Keratinocyte (primary cell): Measurements from ENCODE around the gene BABAM2. TPM values are rescaled to one million over a fixed set of nuclear protein-coding genes. Genes with fewer than 3 reads are reported as not detected.

ENCODE experiments used
- DNase-seq: peaks from one replicate; pipeline ENCODE4 v3.0.0-alpha.2; 2011; ENCODE audit warnings: low read depth, missing footprints, low spot score
- FAIRE-seq: peaks from 2 replicates; lab custom pipeline; 2011; peaks lifted over from hg19 to GRCh38; lab: Jason Lieb, UNC
- H2AFZ ChIP-seq: 2 replicates; pipeline ENCODE4 v1.6.0; 2012; ENCODE audit warnings: low read length, control low read depth, inconsistent platforms; ENCODE audit not compliant: control insufficient read depth
- H3K27ac ChIP-seq: 2 replicates; pipeline ENCODE4 v1.5.1; 2011; ENCODE audit warnings: low read length; ENCODE audit not compliant: control insufficient read depth, insufficient read depth
- H3K27me3 ChIP-seq: 3 replicates; pipeline ENCODE4 v1.6.0; 2011; ENCODE audit warnings: low read length; ENCODE audit not compliant: control insufficient read depth, insufficient read depth; ENCODE audit errors: extremely low read depth
- H3K36me3 ChIP-seq, 2 experiments: 2 replicates in 1 of 2; 3 replicates in 1 of 2; pipeline ENCODE4 v1.5.1; 2011; ENCODE audit warnings: low read length in 2 of 2, mild to moderate bottlenecking in 1 of 2; ENCODE audit not compliant: control insufficient read depth in 2 of 2, insufficient read depth in 2 of 2; ENCODE audit errors: extremely low read depth in 1 of 2
- H3K4me1 ChIP-seq: 3 replicates; pipeline ENCODE4 v1.5.1; 2011; ENCODE audit warnings: low read length; ENCODE audit not compliant: control insufficient read depth, insufficient read depth; ENCODE audit errors: extremely low read depth
- H3K4me2 ChIP-seq: 3 replicates; pipeline ENCODE4 v1.6.0; 2011; ENCODE audit warnings: low read depth, low read length; ENCODE audit not compliant: control insufficient read depth, insufficient read depth; ENCODE audit errors: extremely low read depth
- H3K4me3 ChIP-seq, 3 experiments: fragments of 200-600 bp in 1 of 3; sonication (generic) in 1 of 3; 2 replicates in 2 of 3; 3 replicates in 1 of 3; pipeline ENCODE4 v1.5.1; 2011 to 2016; ENCODE audit warnings: low read length in 3 of 3, mild to moderate bottlenecking in 3 of 3, control low read depth in 2 of 3, inconsistent platforms in 1 of 3, low read depth in 1 of 3, mixed read lengths in 1 of 3, mixed run types in 1 of 3, moderate library complexity in 1 of 3; ENCODE audit not compliant: control insufficient read depth in 2 of 3, insufficient read depth in 2 of 3; ENCODE audit errors: extremely low read depth in 1 of 3
- H3K79me2 ChIP-seq: 2 replicates; pipeline ENCODE4 v1.6.0; 2012; ENCODE audit warnings: low read length; ENCODE audit not compliant: control insufficient read depth, insufficient read depth
- H3K9ac ChIP-seq: 3 replicates; pipeline ENCODE4 v1.6.0; 2011; ENCODE audit warnings: low read length; ENCODE audit not compliant: control insufficient read depth, insufficient read depth; ENCODE audit errors: extremely low read depth
- H3K9me1 ChIP-seq: 3 replicates; pipeline ENCODE4 v1.6.0; 2011; ENCODE audit warnings: low read length; ENCODE audit not compliant: control insufficient read depth, insufficient read depth; ENCODE audit errors: extremely low read depth
- H3K9me3 ChIP-seq: 2 replicates; pipeline ENCODE4 v1.5.1; 2012; ENCODE audit warnings: low read depth, low read length; ENCODE audit not compliant: control insufficient read depth
- H4K20me1 ChIP-seq: 3 replicates; pipeline ENCODE4 v1.6.0; 2011; ENCODE audit warnings: low read length; ENCODE audit not compliant: control insufficient read depth, insufficient read depth; ENCODE audit errors: extremely low read depth
- CTCF ChIP-seq, 3 experiments: IDR thresholded peaks in 1 of 3; conservative IDR thresholded peaks in 1 of 3; optimal IDR thresholded peaks in 1 of 3; 2 replicates in 2 of 3; 3 replicates in 1 of 3; pipeline versions ENCODE3 to v1.5.1; 2011; ENCODE audit warnings: low read length in 3 of 3, mild to moderate bottlenecking in 3 of 3, moderate library complexity in 2 of 3, control low read depth in 1 of 3, inconsistent platforms in 1 of 3; ENCODE audit not compliant: insufficient read depth in 2 of 3; ENCODE audit errors: extremely low read depth in 1 of 3
- EZH2 ChIP-seq: IDR thresholded peaks from one replicate; pipeline ENCODE4 v1.6.1; 2012; ENCODE audit warnings: inconsistent platforms, mild to moderate bottlenecking, low read length, moderate library complexity
- dilution Hi-C: fragments of 300-500 bp; cut with MboI; formaldehyde crosslinking; loops from one replicate; pipeline ENCODE4 v1.7.0; 2020; ENCODE audit warnings: low sequenced_read_pairs; ENCODE audit not compliant: extremely low pct_ligation_motif_present
- polyA plus RNA-seq, 5 experiments: library from polyadenylated mRNA; depleted of rRNA in 3 of 5; stranded (reverse) in 3 of 5; stranded (forward) in 1 of 5; unstranded in 1 of 5; fragments of >200 nt; gene quantifications; 1 replicate in 1 of 5; 2 replicates in 3 of 5; 3 replicates in 1 of 5; pipeline versions ENCODE4 v1.2.1 to v1.2.3, GENCODE V29; 2011 to 2012; ENCODE audit warnings: missing spikeins in 2 of 5, low read depth in 1 of 5, low replicate concordance in 1 of 5

BABAM2 gene
- polyA plus RNA-seq, 1 donor (not counting 4 experiments of a cell fraction or from before 2014, with no cell fraction given): 29.8 TPM

- no peaks in the 10 kb centered on the region for H3K9me3 ChIP-seq
- no peak overlapping the region for H2AFZ ChIP-seq
- no peak overlapping the region for H3K4me3 ChIP-seq
- H3K4me2 ChIP-seq: no peak overlapping the region
- H3K36me3 ChIP-seq: no peaks in the 10 kb centered on the region
- TF ChIP-seq CTCF (optimal IDR thresholded peaks at IDR 0.05 in 1 of 3, IDR thresholded peaks at IDR 0.05 in 1 of 3, conservative IDR thresholded peaks at IDR 0.05 in 1 of 3; ENCODE audit: extremely low read depth in 1 of 3, insufficient read depth in 2 of 3, low read length in 3 of 3) (no peak), EZH2 (no peak)
- H3K79me2 ChIP-seq: no peaks in the 10 kb centered on the region
- no peak for FAIRE-seq
- H3K27me3 ChIP-seq: no peaks in the 10 kb centered on the region
- H3K9me1 ChIP-seq: no peaks in the 10 kb centered on the region
- DNase-seq: no peak
- dilution Hi-C loops: no loop called here
- no peaks in the 10 kb centered on the region for H4K20me1 ChIP-seq
- no peak overlapping the region for H3K27ac ChIP-seq
- no peak overlapping the region for H3K9ac ChIP-seq
- H3K4me1 ChIP-seq: peaks cover 7% of the 10 kb centered on the region
Measured at GRCh38 chr2:28354920-28355520, 464.5 kb downstream of the BABAM2 start.

DNA sequence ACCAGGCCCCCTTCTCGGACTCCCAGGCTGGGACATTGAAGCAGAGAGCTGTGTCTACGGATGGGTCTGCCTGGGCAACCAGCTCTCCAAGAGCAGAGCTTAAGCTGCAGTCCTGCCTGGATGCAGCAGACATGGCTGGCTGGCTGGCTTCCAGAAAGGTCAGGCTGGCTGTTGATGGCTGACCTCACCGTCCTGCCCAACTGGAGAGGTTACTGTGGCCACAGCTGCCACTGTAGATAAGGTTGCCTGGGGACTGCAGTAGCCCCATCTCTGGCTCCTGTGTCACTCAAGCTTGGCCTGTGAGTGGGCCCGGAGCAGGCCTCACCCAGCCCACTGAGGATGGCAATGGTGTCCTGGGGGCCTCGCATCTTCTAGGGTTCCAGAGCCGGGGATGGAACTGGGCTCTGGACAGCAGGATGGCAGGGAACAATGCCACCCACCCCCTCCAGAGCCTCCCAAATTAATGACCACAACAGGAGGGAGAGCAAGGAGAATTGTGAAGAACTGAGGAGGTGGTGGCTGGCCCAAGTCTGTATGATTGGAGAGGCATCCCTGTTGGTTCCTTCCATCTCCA lies 465.1 kb downstream of the BABAM2 start:
- Histone ChIP-seq H3K4me1 (peaks cover 7% of the 10 kb centered on the region), H3K27me3 (no peaks in the 10 kb centered on the region), H3K4me3 (no peak overlapping the region), H3K36me3 (no peaks in the 10 kb centered on the region), H3K27ac (no peak overlapping the region), H3K9me3 (no peaks in the 10 kb centered on the region), H4K20me1 (no peaks in the 10 kb centered on the region), H3K9me1 (no peaks in the 10 kb centered on the region), H3K9ac (no peak overlapping the region), H2AFZ (peak overlapping the region; percentile 86), H3K79me2 (no peaks in the 10 kb centered on the region), H3K4me2 (no peak overlapping the region)
- DNase-seq (no peak), FAIRE-seq (no peak)
- dilution Hi-C loops: no loop called here
- TF ChIP-seq CTCF (optimal IDR thresholded peaks at IDR 0.05 in 1 of 3, IDR thresholded peaks at IDR 0.05 in 1 of 3, conservative IDR thresholded peaks at IDR 0.05 in 1 of 3; ENCODE audit: extremely low read depth in 1 of 3, insufficient read depth in 2 of 3, low read length in 3 of 3) (no peak), EZH2 (no peak)
